ENCODE data around the gene KIF2A. TPM values are rescaled to one million over a fixed set of nuclear protein-coding genes. Genes with fewer than 3 reads are reported as not detected.

The KIF2A gene
- total and polyA plus RNA-seq, 2 donors (not counting 3 experiments of a cell fraction or from before 2014, with no cell fraction given), result 17.1 to 65.1 TPM

- dilution Hi-C loops (cut with MboI; ENCODE audit: extremely low pct_ligation_motif_present, low sequenced_read_pairs) (no loop called here), intact Hi-C loops (cut with micrococcal nuclease) (loop anchor here (5.0 kb wide), 3 partner anchors 34 to 269 kb away; partner anchors contain the start of gene LRRC70)
- no peak for FAIRE-seq
These were observed 2.4 kb downstream of the KIF2A start for GRCh38 chr5:62308439-62308838.

More at GRCh38 chr5:62308439-62308838, 2.4 kb downstream of the KIF2A start:
- ChIA-PET CTCF (interaction anchor here (1.3 kb wide), 1 partner anchor 45 kb away, joined by 5 read pairs; no protein-coding TSS in a partner anchor), POLR2A (no interaction called here)
- Histone ChIP-seq H3K27ac (ENCODE audit: insufficient read depth, low read depth, low read length) (no peak overlapping the region), H3K9me3 (replicated peaks; ENCODE audit: control insufficient read depth, insufficient read depth, low read length) (no peaks in the 10 kb centered on the region), H3K9me1 (replicated peaks; ENCODE audit: control insufficient read depth, extremely low read depth, insufficient read depth, low read length) (no peaks in the 10 kb centered on the region), H3K36me3 (ENCODE audit: control insufficient read depth in 2 of 2, extremely low read depth in 1 of 2, insufficient read depth in 2 of 2, low read length in 2 of 2) (no peaks in the 10 kb centered on the region), H3K27me3 (ENCODE audit: control insufficient read depth in 2 of 2, insufficient read depth in 2 of 2, low read length in 2 of 2) (no peaks in the 10 kb centered on the region), H4K20me1 (replicated peaks; ENCODE audit: control insufficient read depth, extremely low read depth, insufficient read depth, low read length) (peaks cover 10% of the 10 kb centered on the region), H3K9ac (replicated peaks; ENCODE audit: extremely low read depth, insufficient read depth, low read length) (no peak overlapping the region), H3K4me1 (ENCODE audit: control insufficient read depth, extremely low read depth, insufficient read depth, low read length) (peaks cover 19% of the 10 kb centered on the region), H3K79me2 (ENCODE audit: control insufficient read depth, insufficient read depth, low read length) (peaks cover 72% of the 10 kb centered on the region), H2AFZ (ENCODE audit: low read depth, low read length) (no peak overlapping the region), H3K4me3 (replicated peaks in 1 of 3; ENCODE audit: insufficient read depth in 1 of 3, low read depth in 1 of 3, low read length in 3 of 3) (no peak overlapping the region), H3K4me2 (ENCODE audit: insufficient read depth, low read length) (no peak overlapping the region)
- no TSS peak for BruUV-seq (replicated peaks)
- no peak for DNase-seq (ENCODE audit: low read depth, low spot score)
- TF ChIP-seq MAX (IDR thresholded peaks at IDR 0.05; ENCODE audit: insufficient read depth, insufficient read length), result no peak
- TF ChIP-seq MYC (IDR thresholded peaks at IDR 0.05; ENCODE audit: low read depth, low read length), result no peak
- no peak for TF ChIP-seq GATA2 (IDR thresholded peaks at IDR 0.05; ENCODE audit: insufficient read depth, insufficient read length, low read depth, low read length)
- TF ChIP-seq CTCF (IDR thresholded peaks at IDR 0.05; ENCODE audit: extremely low read depth in 1 of 2, insufficient read depth in 1 of 2, low read depth in 1 of 2, low read length in 2 of 2), result no peak
- no peak for TF ChIP-seq POLR2AphosphoS5 (IDR thresholded peaks at IDR 0.05; ENCODE audit: insufficient read depth, low read depth, low read length)
- no peak for TF ChIP-seq JUN (IDR thresholded peaks at IDR 0.05; ENCODE audit: borderline replicate concordance, insufficient read depth, insufficient read length, low read depth)
- no peak for TF ChIP-seq EZH2 (IDR thresholded peaks at IDR 0.05; ENCODE audit: borderline replicate concordance, low read depth, low read length, severe bottlenecking)

Data from endothelial cell of umbilical vein (primary cell).